ENCODE measurements around the gene MRPL12. TPM values are rescaled to one million over a fixed set of nuclear protein-coding genes. Genes with fewer than 3 reads are reported as not detected.

Gene MRPL12
- total RNA-seq, 1 experiment from 2014 or later = 260 TPM

- peaks cover 6% of the 10 kb centered on the region; the same call in 1 of the 2 replicates for H4K20me1 ChIP-seq (ENCODE audit: insufficient read depth)
- no peak for DNase-seq (ENCODE audit: low read depth, low spot score)
- H2AFZ ChIP-seq (ENCODE audit: low read depth, low read length, poor library complexity, severe bottlenecking) = no peak overlapping the region
- ChIA-PET RAD21 (ENCODE audit: low non-redundant PET in 1 of 2, low total read pairs in 2 of 2, uncharacterized antibody in 2 of 2, unreplicated experiment in 2 of 2) (no interaction called here), POLR2A (interaction anchor here (4.4 kb wide), 1 partner anchor 21 kb away, joined by 33 read pairs; the partner anchor contains the start of gene MRPL12), CTCF (no interaction called here)
- H3K79me2 ChIP-seq (ENCODE audit: insufficient read depth, low read length) = peaks cover 51% of the 10 kb centered on the region
- peak overlapping the region; percentile 96; the same call in 1 of the 2 replicates for H3K4me2 ChIP-seq (ENCODE audit: low read length)
- H3K9ac ChIP-seq (ENCODE audit: low read length) = no peak overlapping the region
- TF ChIP-seq ATF3 (IDR thresholded peaks at IDR 0.05) (no peak), ELF1 (IDR thresholded peaks at IDR 0.05; ENCODE audit: borderline replicate concordance, low read depth) (no peak), CTCF (IDR thresholded peaks at IDR 0.05 in 2 of 3, conservative IDR thresholded peaks at IDR 0.05 in 1 of 3; ENCODE audit: borderline replicate concordance in 1 of 3, insufficient read depth in 1 of 3, low read depth in 2 of 3, low read length in 2 of 3) (no peak), SP1 (IDR thresholded peaks at IDR 0.05; ENCODE audit: low read depth) (no peak), FOSL1 (IDR thresholded peaks at IDR 0.05; ENCODE audit: low read depth) (no peak), CBX3 (IDR thresholded peaks at IDR 0.05; ENCODE audit: low read depth) (no peak), POLR2A (IDR thresholded peaks at IDR 0.05; ENCODE audit: borderline replicate concordance, extremely low read depth, insufficient read depth, insufficient read length) (no peak), TCF7L2 (IDR thresholded peaks at IDR 0.05; ENCODE audit: borderline replicate concordance, extremely low read depth, insufficient read depth, insufficient read length) (no peak), JUND (IDR thresholded peaks at IDR 0.05) (no peak), EGR1 (IDR thresholded peaks at IDR 0.05; ENCODE audit: low read depth) (no peak), ZNF274 (IDR thresholded peaks at IDR 0.05; ENCODE audit: low read depth, low read length) (no peak), POLR2AphosphoS5 (IDR thresholded peaks at IDR 0.05; ENCODE audit: low read depth, low read length) (no peak), EZH2phosphoT487 (IDR thresholded peaks at IDR 0.05; ENCODE audit: borderline replicate concordance) (no peak), SRF (IDR thresholded peaks at IDR 0.05; ENCODE audit: low read depth) (no peak), REST (IDR thresholded peaks at IDR 0.05; ENCODE audit: low read depth) (no peak), RAD21 (IDR thresholded peaks at IDR 0.05; ENCODE audit: low read depth) (no peak)
- ATAC-seq = no peak
- H3K4me3 ChIP-seq (replicated peaks in 1 of 2; ENCODE audit: low read depth in 1 of 2, low read length in 2 of 2) = no peak overlapping the region
- no peak overlapping the region for H3K27ac ChIP-seq (ENCODE audit: low read depth, low read length)
- intact Hi-C loops (cut with micrococcal nuclease) = loop anchor here (2.0 kb wide), 1 partner anchor 21 kb away; the partner anchor contains the start of gene MRPL12
- no TSS peak for BruUV-seq (replicated peaks)
- H3K27me3 ChIP-seq (ENCODE audit: insufficient read depth, low read length) = no peaks in the 10 kb centered on the region
- no peaks in the 10 kb centered on the region for H3K9me2 ChIP-seq (ENCODE audit: insufficient read depth)
- H3K9me3 ChIP-seq (ENCODE audit: control insufficient read depth in 1 of 2, insufficient read depth in 1 of 2, low read depth in 1 of 2, low read length in 2 of 2) = no peaks in the 10 kb centered on the region
- H3K36me3 ChIP-seq (ENCODE audit: control insufficient read depth in 1 of 2, insufficient read depth in 2 of 2, low read length in 2 of 2) = peaks cover 7 to 18% of the 10 kb centered on the region in 2 experiments
- peaks cover 18 to 23% of the 10 kb centered on the region in 2 experiments for H3K4me1 ChIP-seq (ENCODE audit: control insufficient read depth in 1 of 2, insufficient read depth in 2 of 2, low read length in 2 of 2)
These were observed 21.5 kb upstream of the MRPL12 start for GRCh38 chr17:81681672-81682071.

Data from HCT116 (cell line).